H1 (cell line): ENCODE results near the gene FKBP1B. TPM values are rescaled to one million over a fixed set of nuclear protein-coding genes. Genes with fewer than 3 reads are reported as not detected.

Source experiments
- CTCF ChIA-PET: fragments of 300-600 bp; sonication (Branson Sonifier 250); formaldehyde crosslinking; loops from one replicate; lab custom pipeline; 2021; ENCODE audit not compliant: partially characterized antibody; lab: Charles Lee
- POLR2A ChIA-PET: fragments of 300-600 bp; sonication (Branson Sonifier 250); formaldehyde crosslinking; loops from one replicate; lab custom pipeline; 2021; ENCODE audit warnings: inconsistent platforms; ENCODE audit not compliant: partially characterized antibody; lab: Charles Lee
- DNase-seq, 2 experiments: peaks; one replicate each; pipeline versions ENCODE4 v3.0.0 to v3.0.0-alpha.2; 2010 to 2022; ENCODE audit warnings: low spot score in 2 of 2, low read depth in 1 of 2, mixed read lengths in 1 of 2
- FAIRE-seq: peaks from 2 replicates; lab custom pipeline; 2011; peaks lifted over from hg19 to GRCh38; lab: Jason Lieb, UNC
- H2AFZ ChIP-seq: 2 replicates; pipeline ENCODE4 v1.8.1; 2012; ENCODE audit warnings: low read length, inconsistent platforms
- H2AK5ac ChIP-seq: 2 replicates; pipeline ENCODE4 v1.6.1; 2013; ENCODE audit warnings: low read depth, low read length
- H2BK120ac ChIP-seq: replicated peaks from 2 replicates; pipeline ENCODE3; 2013; ENCODE audit warnings: low read depth, low read length, inconsistent platforms
- H2BK12ac ChIP-seq: 2 replicates; pipeline ENCODE4 v1.6.1; 2013; ENCODE audit warnings: low read depth, low read length
- H2BK15ac ChIP-seq: 2 replicates; pipeline ENCODE4 v1.6.1; 2013; ENCODE audit warnings: low read length
- H2BK20ac ChIP-seq: 2 replicates; pipeline ENCODE4 v1.6.1; 2013; ENCODE audit warnings: low read length
- H2BK5ac ChIP-seq: 2 replicates; pipeline ENCODE4 v1.6.1; 2013; ENCODE audit warnings: low read depth, low read length
- H3K14ac ChIP-seq: 2 replicates; pipeline ENCODE4 v1.6.1; 2013; ENCODE audit warnings: inconsistent platforms; ENCODE audit not compliant: insufficient read length
- H3K18ac ChIP-seq: 2 replicates; pipeline ENCODE4 v1.6.1; 2013; ENCODE audit warnings: low read length; ENCODE audit errors: extremely low read depth
- H3K23ac ChIP-seq: 2 replicates; pipeline ENCODE4 v1.6.1; 2013; ENCODE audit warnings: inconsistent platforms; ENCODE audit not compliant: insufficient read length
- H3K23me2 ChIP-seq: 2 replicates; pipeline ENCODE4 v1.6.1; 2013; ENCODE audit warnings: low read depth, low read length
- H3K27ac ChIP-seq: 2 replicates; pipeline ENCODE4 v1.6.1; 2011; ENCODE audit warnings: low read depth, low read length, inconsistent platforms
- H3K27me3 ChIP-seq, 4 experiments: replicated peaks in 1 of 4; 1 replicate in 1 of 4; 2 replicates in 3 of 4; pipeline versions ENCODE4 v1.6.1 to v1.8.1; 2011 to 2013; ENCODE audit warnings: low read length in 3 of 4, mild to moderate bottlenecking in 3 of 4, inconsistent platforms in 2 of 4, mixed read lengths in 2 of 4, moderate library complexity in 1 of 4; ENCODE audit not compliant: control insufficient read depth in 3 of 4, insufficient read depth in 3 of 4; ENCODE audit errors: extremely low read depth in 1 of 4
- H3K36me3 ChIP-seq, 4 experiments: 2 replicates each; pipeline versions ENCODE4 v1.6.1 to v1.8.1; 2011 to 2013; ENCODE audit warnings: mild to moderate bottlenecking in 4 of 4, low read length in 3 of 4, moderate library complexity in 2 of 4, control low read depth in 1 of 4, inconsistent platforms in 1 of 4; ENCODE audit not compliant: insufficient read depth in 4 of 4, control insufficient read depth in 2 of 4
- H3K4ac ChIP-seq: replicated peaks from 2 replicates; pipeline ENCODE3; 2013; ENCODE audit warnings: low read length, low read depth, mixed read lengths, inconsistent platforms; ENCODE audit not compliant: insufficient read length
- H3K4me1 ChIP-seq, 4 experiments: replicated peaks in 1 of 4; 1 replicate in 1 of 4; 2 replicates in 3 of 4; pipeline versions ENCODE4 v1.6.1 to v1.8.1; 2011 to 2013; ENCODE audit warnings: low read length in 3 of 4, inconsistent platforms in 2 of 4, mixed read lengths in 1 of 4; ENCODE audit not compliant: insufficient read depth in 4 of 4, control insufficient read depth in 3 of 4
- H3K4me2 ChIP-seq, 2 experiments: 2 replicates each; pipeline versions ENCODE4 v1.6.1 to v1.8.1; 2011 to 2013; ENCODE audit warnings: low read depth in 2 of 2, low read length in 2 of 2, control low read depth in 1 of 2, inconsistent platforms in 1 of 2, mild to moderate bottlenecking in 1 of 2; ENCODE audit not compliant: insufficient read depth in 1 of 2
- H3K4me3 ChIP-seq, 4 experiments: fragments of 200-600, 300-600 bp in 1 of 4; sonication (generic), shearing (Covaris generic), sonication (Bioruptor Twin) in 1 of 4; 2 replicates each; pipeline versions ENCODE4 v1.5.1 to v1.8.1; 2011 to 2016; ENCODE audit warnings: low read length in 4 of 4, low read depth in 3 of 4, control low read depth in 2 of 4, inconsistent platforms in 2 of 4, mild to moderate bottlenecking in 2 of 4, mixed read lengths in 1 of 4, moderate library complexity in 1 of 4; ENCODE audit not compliant: insufficient read depth in 2 of 4; ENCODE audit errors: extremely low read depth in 1 of 4
- H3K56ac ChIP-seq: replicated peaks from 2 replicates; pipeline ENCODE3; 2013; ENCODE audit warnings: low read depth, mild to moderate bottlenecking, mixed read lengths, low read length, inconsistent platforms; ENCODE audit not compliant: insufficient read length
- H3K79me1 ChIP-seq: 2 replicates; pipeline ENCODE4 v1.6.1; 2013; ENCODE audit warnings: low read depth, low read length, control low read depth
- H3K79me2 ChIP-seq, 2 experiments: 2 replicates each; pipeline versions ENCODE4 v1.6.1 to v1.8.1; 2012 to 2013; ENCODE audit warnings: low read length in 2 of 2, mild to moderate bottlenecking in 2 of 2, inconsistent platforms in 1 of 2; ENCODE audit not compliant: insufficient read depth in 2 of 2, control insufficient read depth in 1 of 2
- H3K9ac ChIP-seq, 4 experiments: replicated peaks in 1 of 4; 1 replicate in 1 of 4; 2 replicates in 3 of 4; pipeline versions ENCODE4 v1.6.1 to v1.8.1; 2011 to 2013; ENCODE audit warnings: low read depth in 3 of 4, low read length in 3 of 4, control low read depth in 2 of 4, mild to moderate bottlenecking in 2 of 4, moderate library complexity in 2 of 4, inconsistent platforms in 1 of 4; ENCODE audit errors: extremely low read depth in 1 of 4
- H3K9me3 ChIP-seq, 2 experiments: 2 replicates each; pipeline versions ENCODE4 v1.6.1 to v1.8.1; 2012 to 2013; ENCODE audit warnings: mild to moderate bottlenecking in 2 of 2, moderate library complexity in 2 of 2, control low read depth in 1 of 2, inconsistent platforms in 1 of 2, low read depth in 1 of 2, low read length in 1 of 2, mixed read lengths in 1 of 2; ENCODE audit not compliant: insufficient read depth in 2 of 2
- H4K20me1 ChIP-seq, 2 experiments: replicated peaks in 1 of 2; 2 replicates each; pipeline versions ENCODE3 to v1.8.1; 2011 to 2013; ENCODE audit warnings: inconsistent platforms in 2 of 2, low read length in 2 of 2, mild to moderate bottlenecking in 1 of 2; ENCODE audit not compliant: insufficient read depth in 2 of 2, control insufficient read depth in 1 of 2
- H4K5ac ChIP-seq: 2 replicates; pipeline ENCODE4 v1.6.1; 2013; ENCODE audit warnings: low read length, low read depth, mixed read lengths, inconsistent platforms; ENCODE audit not compliant: insufficient read length
- H4K8ac ChIP-seq: 2 replicates; pipeline ENCODE4 v1.8.0; 2013; ENCODE audit warnings: mild to moderate bottlenecking, moderate library complexity, low read length, inconsistent platforms; ENCODE audit not compliant: insufficient read depth; ENCODE audit errors: extremely low read depth
- H4K91ac ChIP-seq: replicated peaks from 2 replicates; pipeline ENCODE3; 2013; ENCODE audit warnings: low read length, mixed read lengths, inconsistent platforms; ENCODE audit not compliant: insufficient read length
- BACH1 ChIP-seq: IDR thresholded peaks from 2 replicates; pipeline ENCODE4 v1.6.1; 2012; ENCODE audit warnings: low read length, improper control_type of control experiment
- CTBP2 ChIP-seq: IDR thresholded peaks from 2 replicates; pipeline ENCODE4 v1.7.0; 2011; ENCODE audit warnings: borderline replicate concordance, mild to moderate bottlenecking, moderate library complexity, mixed read lengths, low read length; ENCODE audit not compliant: insufficient read depth, insufficient read length
- HDAC2 ChIP-seq, 2 experiments: fragments of 300-600 bp in 1 of 2; sonication (generic) in 1 of 2; IDR thresholded peaks; 2 replicates each; pipeline ENCODE4 v1.6.1; 2011 to 2012; ENCODE audit warnings: low read depth in 2 of 2, low read length in 2 of 2, mild to moderate bottlenecking in 2 of 2, moderate library complexity in 2 of 2, borderline replicate concordance in 1 of 2, inconsistent platforms in 1 of 2
- KDM4A ChIP-seq: IDR thresholded peaks from one replicate; pipeline ENCODE4 v1.7.1; 2012; ENCODE audit warnings: low read depth, mild to moderate bottlenecking, moderate library complexity, low read length, inconsistent platforms; ENCODE audit not compliant: severe bottlenecking
- MAFK ChIP-seq: IDR thresholded peaks from 2 replicates; pipeline ENCODE4 v1.6.1; 2012; ENCODE audit warnings: low read depth, mild to moderate bottlenecking, improper control_type of control experiment, low read length
- RBBP5 ChIP-seq: IDR thresholded peaks from 2 replicates; pipeline ENCODE4 v1.7.1; 2012; ENCODE audit warnings: low read depth, mild to moderate bottlenecking, inconsistent platforms, low read length, moderate library complexity, borderline replicate concordance
- RXRA ChIP-seq: IDR thresholded peaks from 2 replicates; pipeline ENCODE4 v1.6.1; 2011; ENCODE audit warnings: low read depth, mild to moderate bottlenecking, low read length, moderate library complexity; ENCODE audit not compliant: insufficient read depth
- SAP30 ChIP-seq: fragments of 300-600 bp; sonication (generic); IDR thresholded peaks from 2 replicates; pipeline ENCODE4 v1.7.1; 2012; ENCODE audit warnings: low read length, moderate library complexity, mild to moderate bottlenecking, inconsistent platforms; ENCODE audit not compliant: insufficient read depth, insufficient replicate concordance
- SP2 ChIP-seq: IDR thresholded peaks from 2 replicates; pipeline ENCODE4 v1.6.1; 2012; ENCODE audit warnings: mild to moderate bottlenecking, low read length, inconsistent platforms
- TAF1 ChIP-seq: IDR thresholded peaks from 2 replicates; pipeline ENCODE4 v1.6.1; 2011; ENCODE audit warnings: mild to moderate bottlenecking, low read depth, low read length
- WGBS, 2 experiments: shearing (Covaris generic) in 1 of 2; methylation state at CpG; one replicate each; pipeline versions ENCODE4 v1.1.6 to v1.1.7; 2013 to 2015; ENCODE audit warnings: low lambda C conversion rate in 2 of 2, mixed read lengths in 2 of 2, inconsistent platforms in 1 of 2, low coverage in 1 of 2, missing lambda C conversion rate in 1 of 2; ENCODE audit not compliant: insufficient replicate concordance in 2 of 2, insufficient coverage in 1 of 2, insufficient read length in 1 of 2; ENCODE audit errors: extremely low coverage in 1 of 2, missing lambda C conversion rate in 1 of 2; 5-methylcytosine and 5-hydroxymethylcytosine counted together
- polyA plus RNA-seq, 7 experiments: library from polyadenylated mRNA; depleted of rRNA in 3 of 7; stranded (reverse) in 5 of 7; unstranded in 2 of 7; fragments of >200 nt in 5 of 7; fragments of 200-250 nt in 2 of 7; gene quantifications; 1 replicate in 5 of 7; 2 replicates in 1 of 7; 4 replicates in 1 of 7; pipeline versions ENCODE4 v1.2.1 to v1.2.3, GENCODE V29; 2011 to 2013; ENCODE audit warnings: missing spikeins in 2 of 7, mixed read lengths in 2 of 7
- total RNA-seq: library from RNA; stranded (reverse); fragmentation: NEBNext Ultra II Directional; extraction: Animal tissue kit (Norgen Biotek cat#: 25700); gene quantifications from 2 replicates; pipeline ENCODE4 v1.2.1, GENCODE V29; 2021

FKBP1B gene
- total and polyA plus RNA-seq, 2 of the 8 experiments (the other 6 are each of a cell fraction or from before 2014, with no cell fraction given): 50.8 to 151 TPM

- ChIA-PET POLR2A (interaction anchor here (0.6 to 3.1 kb wide), 34 partner anchors 8 to 670 kb away, joined by 3 to 24 read pairs (median 5); partner anchors contain the start of genes ATAD2B, FAM228B, ITSN2 and MFSD2B), CTCF (interaction anchor here (0.6 to 4.3 kb wide), 25 partner anchors 12 to 277 kb away, joined by 3 to 25 read pairs (median 4); partner anchors contain the start of genes ATAD2B, FAM228B and PFN4)
- Histone ChIP-seq H2BK120ac (peak overlapping the region; percentile 51), H4K20me1 (no peaks in the 10 kb centered on the region), H3K18ac (peak overlapping the region; percentile 99), H2BK20ac (0 out of 2 replicates have a peak overlapping the region, but pooled peaks have one; percentile 40), H3K9me3 (no peaks in the 10 kb centered on the region), H3K79me1 (no peaks in the 10 kb centered on the region), H3K4ac (peak overlapping the region; percentile 24), H2AK5ac (peak overlapping the region; percentile 93; the same call in 1 of the 2 replicates), H4K5ac (peak overlapping the region; percentile 96), H3K23ac (no peak overlapping the region), H3K36me3 (peaks cover 11 to 17% (median 15%) of the 10 kb centered on the region in 4 experiments; a peak in 7 of 8 replicates), H3K14ac (no peak overlapping the region), H2BK12ac (peak overlapping the region; percentile 75), H3K56ac (peak overlapping the region; percentile 70), H2AFZ (0 out of 2 replicates have a peak overlapping the region, but pooled peaks have one; percentile 25), H3K79me2 (no peaks in the 10 kb centered on the region), H2BK5ac (peak overlapping the region; percentile 96), H4K91ac (peak overlapping the region; percentile 97), H3K9ac (peak overlapping the region; percentile 71 to 93 (median 81)), H3K27me3 (no peaks in the 10 kb centered on the region), H3K4me3 (peak overlapping the region; percentile 55 to 77 (median 66)), H4K8ac (peak overlapping the region; percentile 99), H2BK15ac (peak overlapping the region; percentile 84; the same call in 1 of the 2 replicates), H3K23me2 (peaks cover 10% of the 10 kb centered on the region), H3K4me1 (peaks cover 4 to 11% (median 9%) of the 10 kb centered on the region in 4 experiments), H3K27ac (peak overlapping the region; percentile 89), H3K4me2 (peak overlapping the region; percentile 80 to 94)
- DNase-seq (peak in 1 of 2 experiments; percentile 81), FAIRE-seq (no peak)
- 11% methylated on average over 26 of the region's 30 CpGs; no CpG with 5 or more reads in 1 of the 2 experiments for WGBS, 2 experiments
- TF ChIP-seq RXRA (no peak), BACH1 (0 out of 2 replicates have a peak, but pooled peaks have one; percentile 41), RBBP5 (no peak; the same call in 1 of the 2 replicates), KDM4A (no peak), MAFK (no peak), CTBP2 (no peak), SAP30 (no peak), SP2 (no peak), TAF1 (peak; percentile 75), HDAC2 (IDR thresholded peaks at IDR 0.05; ENCODE audit: borderline replicate concordance in 1 of 2, low read depth in 2 of 2, low read length in 2 of 2) (peak in 1 of 2 experiments; percentile 63; a peak in 1 of 4 replicates)
Observed at GRCh38 chr2:24083567-24084385, 34.2 kb downstream of the FKBP1B start.
